Activated T-cell treated with anti-CD3 and anti-CD28 coated beads for 24 hours (primary cell): ENCODE measurements around the gene SLBP.

ENCODE experiments used
- DNase-seq: peaks from one replicate; pipeline ENCODE4 v3.0.0-alpha.2; 2020; ENCODE audit warnings: low read depth

SLBP gene

DNA sequence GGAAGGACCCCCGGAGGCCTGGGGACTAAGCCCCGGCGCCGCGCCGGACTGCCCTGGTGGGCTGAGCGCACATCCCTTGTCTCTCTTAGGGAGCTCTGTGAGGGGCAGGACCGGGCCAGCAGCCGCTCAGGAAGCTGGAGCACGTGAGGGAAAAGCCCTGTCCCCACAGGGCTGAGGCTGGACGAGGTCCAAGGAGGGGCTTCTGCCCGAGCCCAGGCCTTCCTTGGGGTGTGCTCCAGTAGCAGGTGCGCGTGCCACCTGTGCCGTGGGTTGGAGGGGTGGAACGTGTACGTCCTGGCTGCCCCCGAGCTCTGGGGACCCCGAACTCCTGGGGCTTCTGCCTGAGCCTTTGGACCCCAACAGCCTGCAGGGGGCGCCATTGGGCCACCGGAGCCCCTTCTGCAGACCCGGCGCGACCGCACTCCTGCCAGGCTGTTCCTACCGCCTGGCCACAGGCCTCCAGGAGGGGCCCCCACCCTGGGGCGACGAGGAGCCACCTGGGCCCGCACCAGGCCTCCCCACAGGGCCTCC, 36.4 kb upstream of the SLBP start:
- peak; percentile 69 for DNase-seq

DNA sequence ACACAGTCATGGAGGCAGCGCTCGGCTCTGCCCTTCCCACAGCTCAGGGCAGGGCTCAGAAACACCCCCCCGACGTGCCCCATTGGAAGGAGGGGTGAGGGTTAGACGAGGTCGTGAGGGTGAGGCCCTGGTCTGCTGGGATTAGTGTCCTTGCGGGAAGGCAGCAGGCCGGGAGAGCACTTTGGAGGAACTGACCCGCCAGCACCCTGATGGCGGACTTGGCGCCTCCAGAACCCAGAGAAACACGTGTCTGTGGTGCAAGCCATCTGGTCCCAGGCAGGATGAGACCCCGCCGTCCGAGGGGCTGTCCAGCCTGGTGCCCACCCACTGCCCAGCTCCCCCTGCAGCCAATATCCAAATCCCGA, 35.5 kb upstream of the SLBP start:
- no peak for DNase-seq

DNA sequence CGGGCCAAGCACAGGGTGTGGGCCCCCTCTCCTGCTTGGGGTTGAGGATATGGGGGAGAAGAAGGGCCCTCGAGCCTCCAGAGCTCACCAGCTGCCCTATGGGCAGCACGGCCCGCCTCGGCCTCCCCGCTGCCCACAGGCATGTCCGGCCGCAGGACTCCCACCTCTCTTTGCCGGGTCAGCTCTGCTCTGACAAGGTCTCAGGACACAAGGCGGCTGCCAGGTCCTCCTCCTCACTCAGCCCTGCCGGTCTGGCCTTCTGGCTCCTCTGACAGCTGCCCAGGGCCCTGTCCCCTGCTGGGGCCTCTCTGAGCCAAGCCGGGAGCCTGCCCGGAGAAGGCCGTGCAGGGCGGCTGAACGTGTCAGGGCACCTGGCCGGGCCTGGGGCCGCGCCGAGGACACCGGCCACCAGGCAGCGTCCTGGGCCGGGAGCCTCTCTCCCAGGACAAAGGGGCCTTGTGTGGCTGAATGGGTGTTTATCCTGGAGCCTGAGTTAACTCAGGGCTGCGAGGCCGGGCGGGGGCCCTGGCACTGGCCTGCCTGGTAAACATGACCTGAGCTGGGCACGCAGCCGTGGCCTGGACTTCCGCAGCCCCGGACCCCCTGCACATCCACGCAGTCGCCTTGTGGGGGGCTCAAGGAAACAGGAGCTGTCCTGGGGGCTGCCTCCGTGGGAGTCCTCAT, 34.9 kb upstream of the SLBP start:
- DNase-seq = no peak

DNA sequence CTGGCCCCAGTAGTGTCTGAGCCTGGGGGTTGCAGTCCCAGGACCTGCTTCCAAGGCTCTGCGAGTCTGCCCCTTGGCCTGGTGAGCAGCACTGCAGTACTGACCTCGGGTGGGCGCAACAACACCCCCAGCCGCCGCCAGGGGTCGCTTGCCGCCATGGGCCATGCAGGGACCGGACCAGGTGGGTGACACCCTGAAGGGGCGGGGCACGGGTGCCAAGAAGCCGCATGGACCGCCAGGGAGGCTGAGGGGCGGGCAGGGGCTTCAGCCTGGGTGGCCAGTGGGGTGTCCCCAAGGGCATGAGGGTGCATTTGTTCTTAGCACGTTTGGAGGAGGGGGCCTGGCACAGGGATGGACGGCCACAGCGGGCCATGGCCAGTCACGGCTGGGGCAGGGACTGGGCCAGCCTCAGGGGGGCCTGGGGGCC, 34.2 kb upstream of the SLBP start:
- DNase-seq = peak; percentile 76

DNA sequence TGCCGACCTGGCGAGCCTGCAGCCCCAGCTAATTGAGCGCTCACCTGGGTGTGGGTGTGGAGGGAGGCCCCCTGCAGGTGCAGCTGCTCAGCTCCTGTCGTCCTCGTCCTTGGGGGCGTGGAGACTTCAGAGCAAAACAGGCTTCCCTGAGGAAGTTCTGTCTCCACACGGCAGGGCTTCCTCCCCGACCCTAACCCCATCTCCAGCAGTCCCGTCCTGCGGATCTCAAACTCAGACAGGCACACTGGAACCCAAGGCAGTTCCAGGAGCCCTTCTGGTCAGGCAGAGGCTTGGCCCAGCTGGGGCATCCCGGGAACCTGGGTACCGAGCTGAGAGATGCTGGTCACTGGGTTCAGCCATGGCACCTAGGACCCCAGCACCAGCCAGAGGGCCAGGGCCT, 33.6 kb upstream of the SLBP start:
- no peak for DNase-seq

DNA sequence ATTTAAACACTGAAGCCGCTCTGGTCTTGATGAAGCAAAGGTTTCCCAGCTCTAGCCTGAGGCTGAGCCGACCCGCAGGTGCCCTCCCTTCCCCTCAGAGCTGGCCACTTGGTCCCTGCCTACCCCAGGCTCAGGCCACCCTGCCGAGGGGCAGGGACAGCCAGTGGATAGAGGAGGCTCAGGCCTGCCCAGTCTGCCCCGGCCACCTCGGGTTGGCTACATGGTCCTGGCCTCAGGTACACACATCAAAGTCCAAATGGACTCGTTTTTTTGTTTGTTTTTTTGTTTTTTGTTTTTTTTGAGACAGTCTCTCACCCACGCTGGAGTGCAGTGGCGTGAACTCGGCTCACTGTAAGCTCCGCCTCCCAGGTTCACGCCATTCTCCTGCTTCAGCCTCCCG, 33.0 kb upstream of the SLBP start:
- no peak for DNase-seq

DNA sequence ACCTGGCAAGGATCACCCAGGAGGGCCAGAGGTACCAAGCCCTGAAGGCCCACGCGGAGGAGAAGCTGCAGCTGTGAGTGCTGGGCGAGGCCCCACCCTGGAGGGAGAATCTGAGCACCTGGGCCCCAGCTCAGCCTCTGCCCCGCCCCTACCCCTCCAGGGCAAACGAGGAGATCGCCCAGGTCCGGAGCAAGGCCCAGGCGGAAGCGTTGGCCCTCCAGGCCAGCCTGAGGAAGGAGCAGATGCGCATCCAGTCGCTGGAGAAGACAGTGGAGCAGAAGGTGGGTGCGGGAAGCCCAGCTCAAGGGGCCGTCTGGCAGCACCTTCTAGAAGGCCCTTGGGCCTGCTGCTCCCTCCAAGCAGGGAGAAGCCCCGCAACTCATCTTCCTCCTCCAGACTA, 32.4 kb upstream of the SLBP start:
- no peak for DNase-seq

DNA sequence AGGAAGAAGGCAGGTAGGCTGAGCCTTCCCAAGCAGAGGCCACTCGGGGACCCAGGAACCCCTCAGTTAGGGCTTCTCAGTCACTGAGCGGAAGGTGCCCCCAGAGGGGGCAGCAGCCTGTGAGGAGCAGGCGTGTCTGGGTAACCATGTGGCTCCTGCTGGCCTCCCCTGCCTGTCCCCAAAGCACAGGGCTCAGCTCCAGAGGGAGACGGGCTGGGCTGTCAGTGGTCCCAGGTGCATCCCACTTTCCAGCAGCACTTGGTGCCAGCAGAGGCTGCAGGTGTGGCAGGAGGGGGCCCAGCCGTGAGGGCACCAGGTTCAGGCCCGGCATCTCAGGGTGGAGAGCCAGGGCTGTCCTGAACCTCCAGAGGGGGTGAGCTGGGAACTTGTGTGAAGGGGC, 31.9 kb upstream of the SLBP start:
- no peak for DNase-seq

DNA sequence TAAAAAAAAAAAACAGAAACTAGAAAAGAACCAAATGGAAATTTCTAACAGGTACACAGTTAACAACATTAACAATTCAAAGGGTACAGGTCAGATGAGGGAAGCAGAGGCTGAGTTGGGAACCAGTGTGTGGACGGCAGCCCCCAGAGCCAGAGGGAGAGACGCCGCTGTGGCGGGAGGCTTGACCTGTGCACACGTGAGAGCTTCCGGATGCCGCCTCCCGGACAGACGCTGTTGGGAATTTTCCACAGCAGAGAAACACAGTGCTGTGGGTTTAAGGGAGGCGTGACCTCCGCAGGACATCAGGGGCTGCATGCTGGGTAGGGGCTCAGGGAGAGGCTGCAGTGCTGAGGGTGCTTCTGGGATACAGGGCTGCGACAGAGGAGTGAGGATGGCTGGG, 31.4 kb upstream of the SLBP start:
- no peak for DNase-seq

DNA sequence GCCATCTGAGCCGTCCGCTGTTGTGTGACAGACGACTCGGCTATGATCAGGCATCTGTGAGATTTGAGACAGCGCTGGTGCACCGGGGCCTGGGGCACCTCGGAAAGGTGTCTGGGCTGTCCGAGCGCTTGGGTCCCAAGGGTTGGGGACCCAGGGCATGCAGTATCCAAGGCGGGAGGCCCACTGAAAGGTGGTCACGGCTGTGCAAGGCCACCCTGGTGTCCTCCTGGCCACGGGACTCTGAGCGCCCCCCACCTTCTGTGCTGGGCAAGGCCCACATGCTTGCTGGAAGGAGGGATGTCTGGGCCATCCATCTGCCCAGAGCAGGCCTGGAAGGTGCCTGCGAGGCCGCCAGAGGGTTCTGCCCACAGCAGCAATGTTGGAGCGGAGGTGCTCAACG, 29.1 kb upstream of the SLBP start:
- no peak for DNase-seq

DNA sequence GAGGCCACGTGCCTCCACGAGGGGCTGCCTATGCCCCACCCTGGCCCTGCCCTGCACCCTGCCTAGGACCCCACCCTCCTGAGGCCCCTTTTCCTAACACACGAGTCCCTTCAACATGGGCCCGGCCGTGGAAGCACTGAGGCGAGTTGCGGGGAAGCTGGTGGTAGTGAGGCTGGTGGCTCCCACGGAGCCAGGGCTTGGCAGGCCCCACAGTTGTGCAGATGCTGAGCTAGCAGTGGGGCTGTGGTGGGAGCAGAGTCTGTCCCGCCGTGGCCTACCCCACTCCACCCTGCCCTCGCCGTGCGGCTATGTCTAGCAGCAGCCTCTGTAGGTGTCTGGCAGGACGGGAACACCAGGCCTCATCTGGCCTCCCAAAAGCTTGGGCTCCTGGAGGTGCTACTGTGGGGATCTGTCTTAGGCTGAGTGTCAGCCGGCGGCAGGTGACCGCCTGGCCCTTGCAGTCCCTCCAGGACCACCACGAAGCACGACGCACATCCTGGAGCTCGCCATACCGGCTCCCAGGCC, 28.0 kb upstream of the SLBP start:
- no peak for DNase-seq

DNA sequence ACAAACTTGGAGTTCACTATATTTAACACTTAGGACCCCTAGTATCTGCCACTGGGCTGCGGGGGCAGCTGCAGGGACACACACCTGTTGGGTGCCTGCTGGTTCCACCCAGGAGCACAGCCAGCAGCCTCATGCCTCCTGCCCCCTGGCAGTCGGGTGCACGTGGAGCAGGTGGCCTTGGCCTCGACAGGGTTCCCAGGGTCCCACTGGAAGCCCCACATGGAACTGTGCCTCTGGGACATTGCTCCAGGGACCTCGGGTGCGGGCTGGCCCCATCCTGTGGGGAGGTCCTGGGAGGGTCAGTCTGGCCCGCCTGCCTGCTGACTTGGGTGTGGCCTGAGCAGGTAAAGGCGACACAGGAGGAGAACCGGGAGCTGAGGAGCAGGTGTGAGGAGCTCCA, 27.2 kb upstream of the SLBP start:
- DNase-seq = no peak

DNA sequence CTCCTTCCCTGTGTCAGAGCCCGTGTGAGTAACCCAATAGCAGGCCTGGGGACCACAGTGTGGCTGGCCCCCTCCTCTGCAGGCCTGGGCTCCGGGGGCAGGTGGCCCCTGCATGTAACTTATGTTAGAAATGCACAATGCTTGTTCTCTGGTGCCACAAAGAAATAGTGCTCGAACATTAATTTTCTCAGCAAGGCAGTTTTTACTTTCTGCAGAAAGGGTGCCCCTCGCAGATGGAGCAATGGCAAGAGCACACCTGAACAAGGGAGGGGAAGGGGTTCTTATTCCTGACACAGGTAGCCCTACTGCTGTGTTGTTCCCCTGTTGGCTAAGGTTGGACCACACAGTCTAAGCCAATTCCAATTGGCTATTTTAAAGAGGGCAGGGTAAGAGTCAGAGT, 26.3 kb upstream of the SLBP start:
- no peak for DNase-seq

DNA sequence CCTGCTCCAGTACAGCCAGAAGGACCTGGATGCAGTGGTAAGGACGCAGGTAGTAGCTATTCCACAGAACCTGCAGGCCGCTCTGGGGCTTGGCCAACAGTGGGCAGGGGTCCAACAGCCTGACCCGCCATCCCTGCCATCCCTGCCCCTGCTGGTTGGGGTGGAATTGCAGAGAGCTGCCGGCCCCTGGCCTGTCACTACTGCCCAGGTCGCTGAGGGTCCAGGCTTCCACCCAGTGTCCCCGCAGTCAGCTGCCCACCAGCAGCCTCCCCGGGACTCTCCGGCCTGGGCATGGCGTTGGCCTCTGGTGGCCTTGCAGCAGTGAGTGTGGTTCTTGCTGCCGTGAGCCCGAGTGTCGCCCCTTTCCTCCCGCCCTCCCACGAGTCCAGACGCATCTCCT, 25.5 kb upstream of the SLBP start:
- DNase-seq = no peak

DNA sequence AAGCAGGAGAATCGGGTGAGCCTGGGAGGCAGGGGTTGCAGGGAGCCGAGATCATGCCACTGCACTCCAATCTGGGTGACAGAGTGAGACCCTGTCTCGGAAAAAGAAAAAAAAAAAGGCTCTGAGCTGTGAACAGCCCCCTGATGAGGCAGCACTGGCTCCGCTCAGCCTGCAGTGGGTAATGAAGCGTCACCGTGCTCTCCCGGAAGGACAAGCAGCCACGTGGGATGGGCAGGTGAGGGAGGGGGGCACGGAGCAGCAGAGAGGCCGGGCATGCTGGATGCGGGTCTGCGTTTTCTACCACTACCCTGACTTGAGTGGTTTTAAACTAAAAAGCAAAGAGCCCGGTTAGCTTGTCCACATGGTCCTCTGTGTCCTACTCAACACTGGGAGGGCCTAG, 24.7 kb upstream of the SLBP start:
- DNase-seq = no peak

DNA sequence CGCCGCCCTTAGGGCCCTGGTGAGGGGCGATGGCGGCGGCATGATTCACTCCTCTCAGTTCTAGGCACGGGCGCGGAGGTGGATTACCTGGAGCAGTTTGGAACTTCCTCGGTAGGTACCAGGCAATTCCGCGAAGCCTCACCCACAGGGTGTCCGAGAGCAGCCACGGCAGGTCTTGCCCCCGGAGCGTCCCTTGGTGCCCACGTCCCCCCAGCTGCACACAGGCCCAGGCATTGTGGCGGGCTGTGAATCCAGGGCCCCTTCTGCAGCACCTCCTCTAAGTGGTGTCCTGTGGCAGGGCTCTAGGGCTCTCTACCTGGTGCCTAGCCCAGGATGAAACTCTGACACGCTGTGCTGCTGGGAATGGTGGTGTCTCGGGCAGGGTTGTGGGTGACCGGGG, 23.1 kb upstream of the SLBP start:
- no peak for DNase-seq

DNA sequence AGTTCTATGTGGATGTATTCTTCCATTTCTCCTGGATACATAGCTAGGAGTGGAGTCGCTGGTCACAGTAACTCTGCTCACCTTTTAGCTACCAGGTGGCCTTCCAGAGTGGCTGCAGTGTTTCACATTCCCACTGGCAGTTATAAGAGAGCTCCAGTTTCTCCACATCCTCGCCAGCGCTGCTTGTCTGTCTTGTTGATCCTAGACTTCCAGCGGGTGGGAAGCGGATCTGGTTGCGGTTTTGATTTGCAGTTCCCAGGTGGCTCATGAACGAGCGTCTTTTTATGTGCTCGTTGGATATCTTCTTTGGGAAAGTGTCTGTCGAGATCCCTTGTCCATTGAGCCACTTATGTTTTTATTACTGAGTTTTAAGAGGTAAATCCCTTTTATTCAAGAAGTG, 20.8 kb upstream of the SLBP start:
- no peak for DNase-seq

DNA sequence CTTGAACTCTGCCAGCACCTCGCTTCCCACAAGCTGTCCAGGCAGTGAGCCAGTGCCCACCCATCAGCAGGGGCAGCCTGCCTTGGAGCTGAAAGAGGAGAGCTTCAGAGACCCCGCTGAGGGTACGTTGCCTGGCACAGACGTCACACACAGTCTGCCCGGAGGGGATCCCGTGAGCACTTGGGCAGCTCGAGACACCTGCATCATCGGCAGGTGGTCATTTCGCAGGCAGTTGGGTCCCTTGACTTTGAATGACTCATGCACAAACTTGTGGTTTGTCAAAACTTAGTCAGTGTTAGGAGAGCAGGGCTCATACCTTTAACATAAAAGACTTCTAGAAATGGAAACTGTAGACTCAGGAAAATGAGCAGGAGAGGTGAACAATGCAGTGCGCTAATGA, 19.1 kb upstream of the SLBP start:
- no peak for DNase-seq

DNA sequence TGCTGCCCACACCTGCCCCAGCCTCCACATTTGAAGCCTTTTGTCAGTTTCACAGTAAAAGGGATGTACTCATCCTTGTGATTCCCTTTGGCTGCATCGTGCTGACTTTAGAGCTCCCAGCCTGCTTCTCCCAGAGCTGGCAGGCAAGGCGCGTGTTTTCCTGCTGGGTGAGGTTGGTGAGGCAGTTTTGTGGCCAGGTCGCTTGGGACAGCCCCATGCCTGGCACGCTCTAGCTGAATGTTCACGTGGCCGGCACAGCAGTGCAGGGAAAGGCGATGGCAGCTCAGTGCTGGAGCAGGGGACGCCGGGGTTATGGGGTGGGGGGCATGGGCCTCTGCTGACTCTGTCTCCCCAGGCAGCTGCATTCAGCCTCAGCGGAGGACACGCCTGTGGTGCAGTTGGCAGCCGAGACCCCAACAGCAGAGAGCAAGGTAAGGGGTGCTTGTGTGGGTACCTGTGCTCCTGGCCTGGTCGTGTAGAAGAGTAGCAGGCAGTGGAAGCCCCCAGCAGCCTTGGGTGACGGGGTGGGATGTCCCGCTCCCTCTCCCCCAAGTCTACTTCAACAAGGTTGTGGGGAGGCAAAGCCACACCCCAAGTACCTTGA, 18.5 kb upstream of the SLBP start:
- DNase-seq = no peak

DNA sequence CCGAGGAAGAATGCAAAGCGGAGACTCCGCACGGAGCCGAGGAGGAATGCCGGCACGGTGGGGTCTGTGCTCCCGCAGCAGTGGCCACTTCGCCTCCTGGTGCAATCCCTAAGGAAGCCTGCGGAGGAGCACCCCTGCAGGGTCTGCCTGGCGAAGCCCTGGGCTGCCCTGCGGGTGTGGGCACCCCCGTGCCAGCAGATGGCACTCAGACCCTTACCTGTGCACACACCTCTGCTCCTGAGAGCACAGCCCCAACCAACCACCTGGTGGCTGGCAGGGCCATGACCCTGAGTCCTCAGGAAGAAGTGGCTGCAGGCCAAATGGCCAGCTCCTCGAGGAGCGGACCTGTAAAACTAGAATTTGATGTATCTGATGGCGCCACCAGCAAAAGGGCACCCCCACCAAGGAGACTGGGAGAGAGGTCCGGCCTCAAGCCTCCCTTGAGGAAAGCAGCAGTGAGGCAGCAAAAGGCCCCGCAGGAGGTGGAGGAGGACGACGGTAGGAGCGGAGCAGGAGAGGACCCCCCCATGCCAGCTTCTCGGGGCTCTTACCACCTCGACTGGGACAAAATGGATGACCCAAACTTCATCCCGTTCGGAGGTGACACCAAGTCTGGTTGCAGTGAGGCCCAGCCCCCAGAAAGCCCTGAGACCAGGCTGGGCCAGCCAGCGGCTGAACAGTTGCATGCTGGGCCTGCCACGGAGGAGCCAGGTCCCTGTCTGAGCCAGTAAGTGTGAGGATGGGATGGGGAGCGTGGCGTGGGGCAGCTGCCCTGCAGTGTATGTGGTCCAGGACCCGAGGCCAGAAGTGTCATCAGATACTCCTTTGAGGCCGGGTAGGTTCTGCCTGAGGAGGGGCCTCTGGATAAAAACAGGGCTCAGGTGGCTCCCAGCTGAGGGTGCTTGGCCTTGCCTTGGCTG, 16.2 kb upstream of the SLBP start:
- no peak for DNase-seq

DNA sequence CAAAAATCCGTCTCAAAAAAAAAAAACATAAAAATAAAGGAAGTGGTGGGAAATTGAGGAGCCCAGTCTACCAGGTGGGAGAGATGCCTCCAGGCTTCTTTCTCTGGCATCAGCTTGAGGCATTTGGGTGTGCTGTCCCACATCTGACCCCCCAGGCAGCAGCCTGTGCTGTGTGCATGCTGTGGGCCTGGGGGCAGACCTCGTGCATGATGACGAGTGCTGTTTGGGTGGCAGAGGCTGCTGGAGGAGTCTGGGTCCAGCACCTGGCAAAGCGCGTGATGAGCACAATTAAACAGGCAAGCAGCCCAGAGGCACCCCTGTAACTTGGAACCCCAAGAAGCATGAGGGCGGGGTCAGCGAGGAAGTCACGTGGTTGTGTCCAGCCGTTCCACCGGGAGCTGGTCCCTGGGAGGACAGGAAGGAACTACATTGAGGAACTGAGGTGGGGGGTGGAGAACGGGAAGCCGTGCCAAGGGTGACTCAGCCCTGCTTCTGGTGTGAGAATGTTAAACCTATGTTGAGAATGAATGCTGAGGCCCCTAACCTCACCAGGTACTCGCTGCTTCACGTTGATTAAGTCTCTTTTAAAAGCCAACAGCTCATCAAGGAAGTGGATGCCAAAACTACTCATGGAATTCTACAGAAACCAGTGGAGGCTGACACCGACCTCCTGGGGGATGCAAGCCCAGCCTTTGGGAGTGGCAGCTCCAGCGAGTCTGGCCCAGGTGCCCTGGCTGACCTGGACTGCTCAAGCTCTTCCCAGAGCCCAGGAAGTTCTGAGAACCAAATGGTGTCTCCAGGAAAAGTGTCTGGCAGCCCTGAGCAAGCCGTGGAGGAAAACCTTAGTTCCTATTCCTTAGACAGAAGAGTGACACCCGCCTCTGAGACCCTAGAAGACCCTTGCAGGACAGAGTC, 15.3 kb upstream of the SLBP start:
- DNase-seq = no peak
